Endothelial cell of umbilical vein (primary cell): ENCODE data around the gene PRR15L. TPM values are rescaled to one million over a fixed set of nuclear protein-coding genes. Genes with fewer than 3 reads are reported as not detected.

ENCODE experiments used
- BruUV-seq: library from RNA; stranded (reverse); fragments of 400-500 nt; replicated peaks from 2 replicates; lab custom pipeline; 2021; lab: Mats Ljungman, UMichigan
- CTCF ChIA-PET: fragments of 300-600, 350-600 bp; sonication (Branson Sonifier 250); formaldehyde crosslinking; loops from one replicate; lab custom pipeline; 2021; ENCODE audit warnings: antibody characterized with exemption, inconsistent platforms; lab: Charles Lee
- POLR2A ChIA-PET: fragments of 300-600, 350-600 bp; sonication (Branson Sonifier 250); formaldehyde crosslinking; loops from one replicate; lab custom pipeline; 2021; ENCODE audit warnings: antibody characterized with exemption, inconsistent platforms; lab: Charles Lee
- DNase-seq: peaks from one replicate; pipeline ENCODE4 v3.0.0-alpha.2; 2011; ENCODE audit warnings: low read depth, low spot score
- FAIRE-seq: peaks from 2 replicates; lab custom pipeline; 2011; peaks lifted over from hg19 to GRCh38; lab: Jason Lieb, UNC
- H2AFZ ChIP-seq: 2 replicates; pipeline ENCODE4 v1.6.0; 2012; ENCODE audit warnings: low read depth, low read length, control low read depth, inconsistent platforms
- H3K27ac ChIP-seq: 2 replicates; pipeline ENCODE4 v1.5.1; 2011; ENCODE audit warnings: low read depth, mild to moderate bottlenecking, control low read depth, low read length, moderate library complexity; ENCODE audit not compliant: insufficient read depth
- H3K27me3 ChIP-seq, 2 experiments: 2 replicates each; pipeline versions ENCODE4 v1.6.0 to v1.6.1; 2011; ENCODE audit warnings: low read length in 2 of 2, mixed read lengths in 1 of 2; ENCODE audit not compliant: control insufficient read depth in 2 of 2, insufficient read depth in 2 of 2
- H3K36me3 ChIP-seq, 2 experiments: 2 replicates in 1 of 2; 3 replicates in 1 of 2; pipeline ENCODE4 v1.5.1; 2011; ENCODE audit warnings: low read length in 2 of 2, mild to moderate bottlenecking in 1 of 2, moderate library complexity in 1 of 2; ENCODE audit not compliant: control insufficient read depth in 2 of 2, insufficient read depth in 2 of 2; ENCODE audit errors: extremely low read depth in 1 of 2
- H3K4me1 ChIP-seq: 3 replicates; pipeline ENCODE4 v1.5.1; 2011; ENCODE audit warnings: mild to moderate bottlenecking, low read length; ENCODE audit not compliant: control insufficient read depth, insufficient read depth; ENCODE audit errors: extremely low read depth
- H3K4me2 ChIP-seq: 2 replicates; pipeline ENCODE4 v1.6.1; 2011; ENCODE audit warnings: low read length, control low read depth, mixed read lengths; ENCODE audit not compliant: insufficient read depth
- H3K4me3 ChIP-seq, 3 experiments: fragments of 200-600 bp in 1 of 3; sonication (generic), shearing (Covaris generic) in 1 of 3; replicated peaks in 1 of 3; 2 replicates each; pipeline ENCODE4 v1.5.1; 2011 to 2016; ENCODE audit warnings: control low read depth in 3 of 3, low read length in 3 of 3, mild to moderate bottlenecking in 2 of 3, inconsistent platforms in 1 of 3, low read depth in 1 of 3, moderate library complexity in 1 of 3; ENCODE audit not compliant: insufficient read depth in 1 of 3
- H3K79me2 ChIP-seq: 2 replicates; pipeline ENCODE4 v1.6.0; 2012; ENCODE audit warnings: low read length, inconsistent platforms; ENCODE audit not compliant: control insufficient read depth, insufficient read depth
- H3K9ac ChIP-seq: replicated peaks from 2 replicates; pipeline ENCODE3; 2011; ENCODE audit warnings: low read length, control low read depth; ENCODE audit not compliant: insufficient read depth; ENCODE audit errors: extremely low read depth
- H3K9me1 ChIP-seq: replicated peaks from 3 replicates; pipeline ENCODE4 v1.6.0; 2011; ENCODE audit warnings: mild to moderate bottlenecking, low read length; ENCODE audit not compliant: control insufficient read depth, insufficient read depth; ENCODE audit errors: extremely low read depth
- H3K9me3 ChIP-seq: replicated peaks from 2 replicates; pipeline ENCODE4 v1.5.1; 2012; ENCODE audit warnings: low read length, inconsistent platforms; ENCODE audit not compliant: control insufficient read depth, insufficient read depth
- H4K20me1 ChIP-seq: replicated peaks from 2 replicates; pipeline ENCODE3; 2011; ENCODE audit warnings: mild to moderate bottlenecking, low read length; ENCODE audit not compliant: control insufficient read depth, insufficient read depth; ENCODE audit errors: extremely low read depth
- EZH2 ChIP-seq: IDR thresholded peaks from 2 replicates; pipeline ENCODE4 v1.6.1; 2012; ENCODE audit warnings: borderline replicate concordance, low read depth, mild to moderate bottlenecking, moderate library complexity, low read length, inconsistent platforms; ENCODE audit not compliant: severe bottlenecking
- FOS ChIP-seq: IDR thresholded peaks from 2 replicates; pipeline ENCODE4 v1.6.1; 2011; ENCODE audit warnings: mild to moderate bottlenecking, low read length, moderate library complexity, borderline replicate concordance; ENCODE audit not compliant: insufficient read depth
- GATA2 ChIP-seq: IDR thresholded peaks from 2 replicates; pipeline ENCODE4 v1.7.0; 2011; ENCODE audit warnings: low read depth, mild to moderate bottlenecking, moderate library complexity, mixed read lengths, low read length; ENCODE audit not compliant: insufficient read length, insufficient read depth
- JUN ChIP-seq: IDR thresholded peaks from 2 replicates; pipeline ENCODE4 v1.6.1; 2011; ENCODE audit warnings: borderline replicate concordance, low read depth; ENCODE audit not compliant: insufficient read length, insufficient read depth
- MYC ChIP-seq: IDR thresholded peaks from one replicate; pipeline ENCODE4 v1.6.1; 2011; ENCODE audit warnings: mild to moderate bottlenecking, low read depth, low read length
- POLR2A ChIP-seq: IDR thresholded peaks from 2 replicates; pipeline ENCODE4 v1.6.1; 2012; ENCODE audit warnings: low read depth, mild to moderate bottlenecking, control low read depth, low read length
- POLR2AphosphoS5 ChIP-seq: IDR thresholded peaks from 2 replicates; pipeline ENCODE4 v1.6.1; 2012; ENCODE audit warnings: low read depth, mild to moderate bottlenecking, control low read depth, low read length, moderate library complexity; ENCODE audit not compliant: insufficient read depth
- dilution Hi-C: fragments of 300-500 bp; cut with MboI; formaldehyde crosslinking; loops from one replicate; pipeline ENCODE4 v1.15.0; 2019; ENCODE audit warnings: low sequenced_read_pairs; ENCODE audit not compliant: extremely low pct_ligation_motif_present
- intact Hi-C: fragments of 100-400 bp; cut with micrococcal nuclease; formaldehyde crosslinking; loops from one replicate; pipeline ENCODE4 v1.10.0; 2022
- polyA plus RNA-seq, 4 experiments: library from polyadenylated mRNA; depleted of rRNA in 3 of 4; stranded (reverse) in 3 of 4; unstranded in 1 of 4; fragments of >200 nt; gene quantifications; 2 replicates each; pipeline versions ENCODE4 v1.2.1 to v1.2.3, GENCODE V29; 2011 to 2012; ENCODE audit warnings: missing spikeins in 1 of 4
- total RNA-seq: library from RNA; stranded (reverse); gene quantifications from 2 replicates; pipeline ENCODE4 v1.2.3, GENCODE V29; 2021
- TF ChIP-seq, protein P1 (sequence below), 2 donors: IDR thresholded peaks; 1 replicate in 1 of 2; 2 replicates in 1 of 2; pipeline ENCODE4 v1.5.1; 2011; ENCODE audit warnings: low read length in 2 of 2, mild to moderate bottlenecking in 2 of 2, moderate library complexity in 2 of 2, control low read depth in 1 of 2, inconsistent platforms in 1 of 2, low read depth in 1 of 2; ENCODE audit not compliant: insufficient read depth in 1 of 2; ENCODE audit errors: extremely low read depth in 1 of 2
- TF ChIP-seq, protein P2 (sequence below): IDR thresholded peaks from 2 replicates; pipeline ENCODE4 v1.6.1; 2011; ENCODE audit not compliant: insufficient read depth, insufficient read length

PRR15L gene
- total and polyA plus RNA-seq, 2 donors (not counting 3 experiments of a cell fraction or from before 2014, with no cell fraction given) = not detected

GRCh38 chr17:47982091-47982617 is 24.5 kb upstream of the PRR15L start:
- Histone ChIP-seq H4K20me1 (no peaks in the 10 kb centered on the region), H3K4me2 (no peak overlapping the region), H3K9me1 (no peaks in the 10 kb centered on the region), H3K27me3 (no peaks in the 10 kb centered on the region), H3K36me3 (peaks cover 0 to 28% of the 10 kb centered on the region in 2 experiments), H3K27ac (no peak overlapping the region), H2AFZ (no peak overlapping the region), H3K79me2 (no peaks in the 10 kb centered on the region), H3K9ac (no peak overlapping the region), H3K9me3 (no peaks in the 10 kb centered on the region), H3K4me1 (peaks cover under 1% of the 10 kb centered on the region), H3K4me3 (no peak overlapping the region)
- POLR2A ChIA-PET = no interaction called here
- intact Hi-C loops (no loop called here), dilution Hi-C loops (no loop called here)
- no peak for TF ChIP-seq EZH2
- TF ChIP-seq MYC = no peak
- TF ChIP-seq POLR2AphosphoS5 = no peak
- no peak for TF ChIP-seq JUN
- TF ChIP-seq POLR2A = no peak
- no peak for TF ChIP-seq FOS
- no peak for TF ChIP-seq GATA2
- TF ChIP-seq, protein P1, sequence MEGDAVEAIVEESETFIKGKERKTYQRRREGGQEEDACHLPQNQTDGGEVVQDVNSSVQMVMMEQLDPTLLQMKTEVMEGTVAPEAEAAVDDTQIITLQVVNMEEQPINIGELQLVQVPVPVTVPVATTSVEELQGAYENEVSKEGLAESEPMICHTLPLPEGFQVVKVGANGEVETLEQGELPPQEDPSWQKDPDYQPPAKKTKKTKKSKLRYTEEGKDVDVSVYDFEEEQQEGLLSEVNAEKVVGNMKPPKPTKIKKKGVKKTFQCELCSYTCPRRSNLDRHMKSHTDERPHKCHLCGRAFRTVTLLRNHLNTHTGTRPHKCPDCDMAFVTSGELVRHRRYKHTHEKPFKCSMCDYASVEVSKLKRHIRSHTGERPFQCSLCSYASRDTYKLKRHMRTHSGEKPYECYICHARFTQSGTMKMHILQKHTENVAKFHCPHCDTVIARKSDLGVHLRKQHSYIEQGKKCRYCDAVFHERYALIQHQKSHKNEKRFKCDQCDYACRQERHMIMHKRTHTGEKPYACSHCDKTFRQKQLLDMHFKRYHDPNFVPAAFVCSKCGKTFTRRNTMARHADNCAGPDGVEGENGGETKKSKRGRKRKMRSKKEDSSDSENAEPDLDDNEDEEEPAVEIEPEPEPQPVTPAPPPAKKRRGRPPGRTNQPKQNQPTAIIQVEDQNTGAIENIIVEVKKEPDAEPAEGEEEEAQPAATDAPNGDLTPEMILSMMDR (IDR thresholded peaks at IDR 0.05; ENCODE audit: extremely low read depth in 1 of 2, insufficient read depth in 1 of 2, low read depth in 1 of 2, low read length in 2 of 2) = no peak
- TF ChIP-seq, protein P2, sequence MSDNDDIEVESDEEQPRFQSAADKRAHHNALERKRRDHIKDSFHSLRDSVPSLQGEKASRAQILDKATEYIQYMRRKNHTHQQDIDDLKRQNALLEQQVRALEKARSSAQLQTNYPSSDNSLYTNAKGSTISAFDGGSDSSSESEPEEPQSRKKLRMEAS = no peak
- FAIRE-seq (no peak), DNase-seq (no peak)
- no TSS peak for BruUV-seq
- CTCF ChIA-PET = interaction anchor here (1.3 to 15.7 kb wide), 4 partner anchors 11 to 36 kb away, joined by 3 to 469 read pairs (median 8); partner anchors contain the start of gene CDK5RAP3
